DND-41 (cell line): ENCODE results near the gene RICTOR.

Experiments used
- CTCF ChIP-seq: IDR thresholded peaks from 2 replicates; pipeline ENCODE4 v1.5.1; 2012; ENCODE audit warnings: borderline replicate concordance, low read length, moderate library complexity, mild to moderate bottlenecking; ENCODE audit not compliant: poor library complexity, severe bottlenecking; ENCODE audit errors: extremely low read depth
- EZH2 ChIP-seq: IDR thresholded peaks from 3 replicates; pipeline ENCODE4 v1.6.1; 2012; ENCODE audit warnings: borderline replicate concordance, low read depth, mild to moderate bottlenecking, moderate library complexity, low read length, inconsistent platforms; ENCODE audit not compliant: severe bottlenecking

- TF ChIP-seq CTCF (no peak), EZH2 (no peak)
Observed at GRCh38 chr5:38916802-38917201, 157.4 kb downstream of the RICTOR start.
